22Rv1 (cell line): ENCODE data around the gene DTX2.
"Not testable (repeated sequence)": the region's sequence is repeated elsewhere in the genome, so short reads cannot be mapped to it uniquely, and the experiment has no call there.

Source experiments
- H3K27ac ChIP-seq: fragments of 450-650 bp; 2 replicates; pipeline ENCODE4 v1.5.1; 2017
- CTCF ChIP-seq: fragments of 450-650 bp; IDR thresholded peaks from 2 replicates; pipeline ENCODE4 v1.5.1; 2017; ENCODE audit warnings: mild to moderate bottlenecking
- ZFX ChIP-seq: fragments of 450-650 bp; IDR thresholded peaks from 2 replicates; pipeline ENCODE4 v1.6.1; 2017; ENCODE audit warnings: antibody characterized with exemption, borderline replicate concordance

DTX2 gene

GRCh38 chr7:76427635-76428034 lies 33.9 kb upstream of the DTX2 start:
- TF ChIP-seq CTCF, result no peak
- H3K27ac ChIP-seq, result no peak overlapping the region

- TF ChIP-seq ZFX, result no peak
- no peak for TF ChIP-seq CTCF
- H3K27ac ChIP-seq, result no peak overlapping the region
Observed at GRCh38 chr7:76428149-76428823, 33.2 kb upstream of the DTX2 start.

GRCh38 chr7:76428868-76429805 lies 32.4 kb upstream of the DTX2 start:
- TF ChIP-seq ZFX (no peak), CTCF (no peak)
- H3K27ac ChIP-seq, result no peak overlapping the region

GRCh38 chr7:76430211-76430610 lies 31.3 kb upstream of the DTX2 start:
- H3K27ac ChIP-seq, result no peak overlapping the region

GRCh38 chr7:76430836-76431235 lies 30.7 kb upstream of the DTX2 start:
- TF ChIP-seq ZFX (no peak), CTCF (no peak)
- no peak overlapping the region for H3K27ac ChIP-seq

More at GRCh38 chr7:76430211-76430610, 31.3 kb upstream of the DTX2 start:
- TF ChIP-seq ZFX, result no peak
- TF ChIP-seq CTCF, result no peak

- not testable (repeated sequence) for H3K27ac ChIP-seq
- peak; percentile 27 for TF ChIP-seq CTCF
Observed at GRCh38 chr7:76437873-76438272, 23.6 kb upstream of the DTX2 start.

- not testable (repeated sequence) for H3K27ac ChIP-seq
Observed at GRCh38 chr7:76439120-76439888, 22.2 kb upstream of the DTX2 start.

GRCh38 chr7:76440404-76440803 lies 21.1 kb upstream of the DTX2 start:
- not testable (repeated sequence) for H3K27ac ChIP-seq

GRCh38 chr7:76441792-76442191 lies 19.7 kb upstream of the DTX2 start:
- H3K27ac ChIP-seq, result not testable (repeated sequence)

- H3K27ac ChIP-seq, result not testable (repeated sequence)
Observed at GRCh38 chr7:76442664-76443446, 18.7 kb upstream of the DTX2 start.

GRCh38 chr7:76443846-76444245 lies 17.7 kb upstream of the DTX2 start:
- H3K27ac ChIP-seq, result not testable (repeated sequence)
